GM23338 (cell line): ENCODE data around the gene EFCAB6. TPM values are rescaled to one million over a fixed set of nuclear protein-coding genes. Genes with fewer than 3 reads are reported as not detected.

Experiments used
- ATAC-seq: fragments of 200-7000 bp; cut with Tn5 transposase; 3 replicates; pipeline ENCODE4 v1.9.1; 2020
- DNase-seq: peaks from one replicate; pipeline ENCODE4 v3.0.0-alpha.2; 2015; ENCODE audit warnings: low spot score
- H2AFZ ChIP-seq: fragments of 200-600 bp; sonication (generic); 2 replicates; pipeline ENCODE4 v1.8.0; 2016; ENCODE audit warnings: antibody characterized with exemption, mild to moderate bottlenecking, moderate library complexity
- H3F3A ChIP-seq: fragments of 200-600 bp; sonication (generic); replicated peaks from 2 replicates; pipeline ENCODE4 v1.8.0; 2017; ENCODE audit warnings: antibody characterized with exemption, mixed run types, low read depth
- H3K27ac ChIP-seq: fragments of 200-600 bp; sonication (generic); 2 replicates; pipeline ENCODE4 v1.6.1; 2016; ENCODE audit warnings: low read depth
- H3K27me3 ChIP-seq: fragments of 200-600 bp; sonication (generic); 2 replicates; pipeline ENCODE4 v1.8.0; 2016; ENCODE audit warnings: mild to moderate bottlenecking, mixed run types, moderate library complexity; ENCODE audit not compliant: insufficient read depth
- H3K36me3 ChIP-seq: fragments of 200-600 bp; sonication (generic); 2 replicates; pipeline ENCODE4 v1.8.0; 2016; ENCODE audit warnings: mild to moderate bottlenecking; ENCODE audit not compliant: insufficient read depth
- H3K4me1 ChIP-seq: fragments of 200-600 bp; sonication (generic); 2 replicates; pipeline ENCODE4 v1.8.0; 2016; ENCODE audit warnings: mild to moderate bottlenecking, moderate library complexity; ENCODE audit not compliant: insufficient read depth
- H3K4me2 ChIP-seq: fragments of 200-600 bp; sonication (generic); 2 replicates; pipeline ENCODE4 v1.7.1; 2017; ENCODE audit warnings: mixed run types
- H3K4me3 ChIP-seq: fragments of 200-600 bp; sonication (generic); 2 replicates; pipeline ENCODE4 v1.6.1; 2016; ENCODE audit warnings: mixed run types
- H3K79me2 ChIP-seq: fragments of 200-600 bp; sonication (generic); replicated peaks from 2 replicates; pipeline ENCODE4 v1.8.0; 2017; ENCODE audit warnings: mild to moderate bottlenecking; ENCODE audit not compliant: insufficient read depth
- H3K9me2 ChIP-seq: fragments of 200-600 bp; sonication (generic); 2 replicates; pipeline ENCODE4 v1.8.0; 2017; ENCODE audit not compliant: insufficient read depth
- H4K20me1 ChIP-seq: fragments of 200-600 bp; sonication (generic); replicated peaks from 2 replicates; pipeline ENCODE4 v1.8.0; 2017; ENCODE audit warnings: mild to moderate bottlenecking; ENCODE audit not compliant: insufficient read depth
- H3K27ac Mint-ChIP-seq: 2 replicates; pipeline ENCODE4 v1.8.0; 2020; ENCODE audit warnings: inconsistent platforms, mild to moderate bottlenecking, moderate library complexity, mixed read lengths
- H3K27me3 Mint-ChIP-seq: 3 replicates; pipeline ENCODE4 v1.8.0; 2022; ENCODE audit warnings: low read depth, mild to moderate bottlenecking, moderate library complexity, mixed read lengths, inconsistent platforms; ENCODE audit not compliant: insufficient read depth, poor library complexity
- H3K36me3 Mint-ChIP-seq: 3 replicates; pipeline ENCODE4 v1.8.0; 2021; ENCODE audit warnings: low read depth, mild to moderate bottlenecking, inconsistent platforms, moderate library complexity, mixed read lengths
- H3K4me1 Mint-ChIP-seq: 3 replicates; pipeline ENCODE4 v1.8.0; 2020; ENCODE audit warnings: mild to moderate bottlenecking, inconsistent platforms, mixed read lengths
- H3K4me3 Mint-ChIP-seq: 3 replicates; pipeline ENCODE4 v1.8.0; 2021; ENCODE audit warnings: moderate library complexity, mild to moderate bottlenecking, inconsistent platforms, mixed read lengths
- H3K9me3 Mint-ChIP-seq: 3 replicates; pipeline ENCODE4 v1.8.0; 2020; ENCODE audit warnings: moderate library complexity, mild to moderate bottlenecking, inconsistent platforms, mixed read lengths
- CREB1 ChIP-seq: fragments of 250-450 bp; sonication (Bioruptor Pico); IDR thresholded peaks from 2 replicates; pipeline ENCODE4 v1.5.0; 2020; ENCODE audit warnings: low read depth, mild to moderate bottlenecking, moderate library complexity
- CTCF ChIP-seq, 2 experiments: fragments of 200-600 bp in 1 of 2; sonication (generic) in 1 of 2; conservative IDR thresholded peaks; 2 replicates each; pipeline versions ENCODE4 v1.5.1 to v1.6.1; 2016 to 2017; ENCODE audit warnings: antibody characterized with exemption in 2 of 2, low read depth in 2 of 2, mild to moderate bottlenecking in 2 of 2, moderate library complexity in 1 of 2
- EZH2 ChIP-seq: fragments of 200-600 bp; sonication (generic); IDR thresholded peaks from one replicate; pipeline ENCODE4 v1.8.0; 2017; ENCODE audit warnings: antibody characterized with exemption, mild to moderate bottlenecking, low read depth; ENCODE audit not compliant: unreplicated experiment
- REST ChIP-seq: IDR thresholded peaks from one replicate; pipeline ENCODE4 v1.6.1; 2018; ENCODE audit warnings: antibody characterized with exemption; ENCODE audit not compliant: unreplicated experiment
- STAT1 ChIP-seq: IDR thresholded peaks from one replicate; pipeline ENCODE4 v1.6.1; 2016; ENCODE audit warnings: antibody characterized with exemption; ENCODE audit not compliant: unreplicated experiment
- polyA plus RNA-seq: library from polyadenylated mRNA; unstranded; fragments of >200 nt; fragmentation: Nextera tagmentation; extraction: Ambion mirVana; gene quantifications from 2 replicates; pipeline ENCODE4 v1.2.1, GENCODE V29; 2016
- total RNA-seq: library from RNA; depleted of rRNA; stranded (reverse); fragments of >200 nt; shearing (Covaris generic); gene quantifications from 2 replicates; pipeline ENCODE4 v1.2.3, GENCODE V29; 2014

EFCAB6 gene
- total and polyA plus RNA-seq, 2 experiments from 2014 or later: 1.1 to 1.8 TPM

DNA sequence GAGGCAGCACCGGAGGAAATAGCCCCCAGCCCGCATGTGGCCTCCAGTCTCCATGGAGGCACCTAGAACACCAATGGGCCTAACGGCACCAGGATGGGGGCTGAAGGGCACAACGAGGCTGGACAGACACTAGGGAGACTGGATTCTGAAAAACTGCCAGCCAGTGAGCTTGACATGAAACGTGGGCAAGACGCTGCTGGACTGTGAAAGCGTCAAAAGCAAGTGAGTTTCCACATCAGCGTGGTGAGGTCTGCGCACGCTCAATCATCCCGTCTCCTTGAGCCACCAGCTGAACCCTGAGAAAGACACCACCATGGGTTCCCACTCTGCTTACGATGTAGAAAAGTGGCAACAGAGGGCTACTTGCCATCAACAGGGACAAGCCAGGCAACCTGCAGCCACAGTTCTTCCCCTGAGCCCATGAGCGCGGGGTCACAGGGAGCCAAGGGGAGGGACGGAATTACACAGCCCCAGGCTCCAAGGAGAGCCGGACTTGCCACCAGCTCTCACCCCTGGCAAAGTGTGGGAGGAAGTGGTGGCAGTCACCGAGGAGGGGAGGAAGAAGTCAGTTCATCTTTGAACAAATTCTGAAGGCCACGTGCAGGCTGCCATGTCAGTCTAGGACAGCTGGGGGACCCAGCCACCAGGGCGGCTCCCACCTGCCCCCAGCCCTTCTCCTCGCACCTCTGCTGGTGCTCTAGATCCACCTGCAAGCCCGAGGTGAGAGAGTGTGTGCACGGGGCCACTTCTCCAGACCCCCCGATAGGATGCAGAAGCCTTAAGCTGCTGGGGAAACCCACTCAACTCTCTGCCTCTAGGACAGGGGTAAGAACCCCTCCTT lies 269.2 kb downstream of the EFCAB6 start (continued):
- TF ChIP-seq CTCF (conservative IDR thresholded peaks at IDR 0.05; ENCODE audit: low read depth in 2 of 2) (no peak), REST (no peak)

- Mint-ChIP-seq H3K4me1 (no peaks in the 10 kb centered on the region; the same call in 1 of the 3 replicates), H3K27me3 (peaks cover 2% of the 10 kb centered on the region), H3K9me3 (peaks cover 12% of the 10 kb centered on the region; the same call in 2 of the 3 replicates), H3K27ac (no peak overlapping the region), H3K36me3 (peaks cover 7% of the 10 kb centered on the region), H3K4me3 (no peak overlapping the region)
- Histone ChIP-seq H3K36me3 (no peaks in the 10 kb centered on the region), H3K27ac (no peak overlapping the region), H3F3A (no peaks in the 10 kb centered on the region), H2AFZ (no peak overlapping the region), H4K20me1 (no peaks in the 10 kb centered on the region), H3K4me1 (no peaks in the 10 kb centered on the region), H3K4me2 (no peak overlapping the region), H3K79me2 (no peaks in the 10 kb centered on the region), H3K4me3 (no peak overlapping the region), H3K27me3 (no peaks in the 10 kb centered on the region), H3K9me2 (no peaks in the 10 kb centered on the region)
- ATAC-seq (no peak), DNase-seq (no peak)
- no peak for TF ChIP-seq EZH2
- TF ChIP-seq REST: no peak
- no peak for TF ChIP-seq STAT1
- no peak for TF ChIP-seq CREB1 (CRISPR knock-in tag)
Observed at GRCh38 chr22:43541462-43542407, 270.4 kb downstream of the EFCAB6 start.
